Stimulated activated CD4-positive, alpha-beta T cell treated with anti-CD3 and anti-CD28 coated beads, Interleukin-4, amount 100 ng/mL, for 48 hours (primary cell): Measurements from ENCODE around the gene CSF2.

Source experiments
- DNase-seq, 2 donors: peaks; one replicate each; pipeline ENCODE4 v3.0.0-alpha.2; 2020; ENCODE audit warnings: low read depth in 2 of 2

Gene CSF2

DNA sequence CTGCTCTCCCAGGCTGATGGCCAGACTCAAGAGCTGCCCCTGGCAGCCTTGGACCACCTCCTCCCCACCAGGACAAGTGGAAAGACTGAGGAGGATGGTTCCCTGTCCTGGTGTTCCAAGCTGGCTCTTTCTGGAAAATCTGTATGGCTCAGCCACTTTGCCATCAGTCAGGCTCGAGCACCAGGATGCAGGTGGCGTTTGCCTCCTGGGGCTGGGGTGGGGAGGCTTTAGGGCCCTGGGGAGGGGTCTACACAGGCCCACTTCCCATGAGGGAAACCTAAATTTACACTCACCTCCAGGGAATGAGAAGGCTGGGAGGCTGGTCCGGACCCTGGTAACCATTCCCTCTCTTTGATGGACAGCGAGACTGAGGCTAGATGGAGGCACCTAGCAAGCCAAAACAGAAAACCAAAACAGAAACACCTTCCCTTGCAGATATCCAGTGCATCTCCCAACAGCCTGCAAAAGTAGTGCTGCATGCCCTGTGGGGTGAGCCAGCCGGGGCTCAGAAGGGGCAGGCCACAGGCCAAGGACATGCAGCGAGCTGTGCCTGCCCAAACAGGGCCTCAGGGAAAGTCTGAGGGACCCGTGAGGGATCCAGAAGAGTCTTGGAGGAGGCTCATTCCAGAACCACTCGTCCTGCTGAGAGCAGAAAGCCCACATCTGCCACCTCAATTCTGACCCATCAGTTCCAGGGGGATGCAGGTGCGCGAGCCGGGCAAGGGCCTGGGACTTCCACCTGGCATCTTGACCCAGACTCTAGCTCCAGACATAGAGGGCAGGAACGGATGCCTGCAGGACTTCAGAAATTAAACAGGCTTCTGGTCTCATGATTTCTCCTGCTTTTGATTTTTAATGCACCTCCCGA, 5.4 kb upstream of the CSF2 start:
- DNase-seq: no peak

DNA sequence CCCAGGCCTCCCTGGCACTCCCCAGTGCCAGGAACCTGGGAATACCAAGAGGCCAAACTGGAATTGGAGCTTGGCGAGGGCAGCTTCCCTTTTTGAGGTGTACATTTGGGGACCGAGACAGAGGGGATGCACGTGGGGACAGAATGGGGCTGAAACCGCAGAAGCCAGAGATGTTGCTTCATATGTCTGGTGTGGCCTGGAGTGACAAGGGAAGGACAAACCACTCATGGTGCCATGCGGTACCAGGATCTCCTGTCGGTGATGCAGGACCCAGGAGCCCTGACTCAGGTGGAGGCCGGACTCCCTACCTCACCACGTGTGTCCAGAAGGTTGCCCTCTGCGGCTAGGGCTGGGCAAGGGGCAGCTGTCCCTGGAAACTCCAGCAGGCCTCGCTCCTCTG, 4.0 kb upstream of the CSF2 start:
- DNase-seq: no peak

DNA sequence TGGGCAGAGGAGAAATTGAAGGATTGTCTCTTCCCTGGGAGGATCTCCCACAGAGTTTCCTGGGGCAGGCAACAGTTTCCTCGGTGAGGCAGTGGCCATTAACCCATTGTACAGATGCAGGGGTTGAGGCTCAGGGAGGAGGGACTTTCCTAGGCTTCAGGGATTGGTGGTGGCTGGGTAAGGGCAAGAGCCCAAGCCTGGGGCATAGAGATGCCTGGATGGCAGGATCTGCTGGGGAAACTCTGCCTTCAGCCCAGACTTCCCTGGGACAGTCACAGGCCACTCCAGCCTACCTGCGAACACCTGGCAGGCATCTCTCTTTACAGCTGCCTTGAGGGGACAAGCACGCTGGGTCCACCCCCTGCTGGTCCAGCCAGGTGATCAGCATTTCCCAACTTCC, 3.6 kb upstream of the CSF2 start:
- DNase-seq: no peak

DNA sequence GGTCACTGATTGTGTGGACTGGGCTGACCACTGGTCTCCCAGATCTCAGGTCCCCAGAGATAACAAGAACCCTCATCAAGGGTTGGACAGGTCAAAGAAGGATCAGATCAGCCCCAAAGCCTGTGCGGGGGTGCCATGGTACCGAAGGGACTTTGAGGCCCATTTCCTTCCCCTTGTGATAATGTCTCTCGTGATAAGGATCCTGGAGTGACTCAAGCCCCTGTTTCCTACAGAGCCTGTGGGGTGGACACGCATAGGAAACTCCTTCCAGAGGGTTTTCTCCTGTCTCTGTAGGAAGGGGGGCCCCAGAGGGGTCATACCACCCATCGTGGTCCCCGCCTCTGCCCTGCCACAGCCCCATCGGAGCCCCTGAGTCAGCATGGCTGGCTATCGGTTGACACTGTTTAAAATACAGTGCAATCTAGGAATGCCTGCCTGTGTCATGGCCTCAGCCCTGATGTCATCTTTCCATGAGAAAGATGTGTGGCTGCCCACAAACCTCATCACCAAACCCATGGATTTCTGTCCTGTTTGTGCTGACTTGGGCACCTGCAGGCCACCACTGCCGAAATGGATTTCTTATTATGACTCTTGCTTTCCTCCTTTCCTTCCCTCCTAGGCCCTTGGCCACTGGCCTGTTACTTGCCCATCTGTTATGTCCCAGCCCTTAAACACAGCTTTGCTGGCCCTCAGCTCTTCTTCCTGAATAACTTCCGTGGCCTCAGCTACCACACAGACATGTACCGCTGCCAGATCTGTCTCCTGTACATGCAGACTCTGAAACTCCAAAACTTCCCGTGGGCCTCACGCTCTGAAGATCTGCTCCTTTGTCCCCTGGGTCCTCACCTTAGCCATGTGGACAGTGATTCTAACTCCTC, 2.9 kb upstream of the CSF2 start:
- peak; percentile 52 to 63 for DNase-seq

GRCh38 chr5:132071338-132071707, 2.3 kb upstream of the CSF2 start:
- DNase-seq: no peak

DNA sequence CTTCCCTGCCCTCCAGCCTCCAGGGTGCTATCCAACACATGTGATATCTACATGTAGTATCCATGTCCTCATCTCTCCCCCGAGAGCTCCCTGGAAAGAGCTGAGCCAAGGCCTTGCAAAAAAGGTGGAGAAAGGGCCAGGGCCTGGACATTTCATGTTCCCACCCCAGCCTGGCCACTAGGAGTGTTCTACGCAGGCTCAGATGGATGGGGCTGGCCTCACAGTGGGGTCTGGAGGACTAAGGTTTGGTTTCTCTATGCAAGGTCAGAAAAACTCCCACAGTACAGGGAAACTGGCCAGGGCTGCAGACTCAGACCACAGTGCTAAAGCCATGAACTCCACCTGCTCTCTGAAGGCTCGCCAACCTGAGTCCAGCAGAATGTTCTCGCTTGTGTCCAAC, 1.5 kb upstream of the CSF2 start:
- DNase-seq: no peak

DNA sequence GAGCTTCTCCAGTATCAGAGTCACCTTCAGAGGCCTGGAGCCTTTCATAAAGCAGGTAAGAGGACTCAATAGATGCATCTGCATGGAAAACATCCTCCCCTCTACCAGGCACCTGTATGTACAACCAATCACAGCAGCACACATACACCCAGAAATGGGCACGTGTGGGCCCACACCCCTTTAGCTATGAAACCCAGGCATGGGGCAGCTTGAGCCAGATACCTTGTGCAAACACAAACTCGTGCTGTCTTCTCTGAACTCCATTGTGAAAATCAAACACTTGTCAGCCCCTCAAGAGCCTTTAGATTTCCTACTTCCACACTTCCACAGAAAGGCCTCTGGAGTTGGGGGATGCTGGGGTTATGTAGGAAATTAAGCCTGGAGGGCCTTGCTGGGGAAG, 1.1 kb upstream of the CSF2 start:
- DNase-seq: no peak

GRCh38 chr5:132074091-132074771, 642 bp downstream of the CSF2 start:
- DNase-seq: no peak

DNA sequence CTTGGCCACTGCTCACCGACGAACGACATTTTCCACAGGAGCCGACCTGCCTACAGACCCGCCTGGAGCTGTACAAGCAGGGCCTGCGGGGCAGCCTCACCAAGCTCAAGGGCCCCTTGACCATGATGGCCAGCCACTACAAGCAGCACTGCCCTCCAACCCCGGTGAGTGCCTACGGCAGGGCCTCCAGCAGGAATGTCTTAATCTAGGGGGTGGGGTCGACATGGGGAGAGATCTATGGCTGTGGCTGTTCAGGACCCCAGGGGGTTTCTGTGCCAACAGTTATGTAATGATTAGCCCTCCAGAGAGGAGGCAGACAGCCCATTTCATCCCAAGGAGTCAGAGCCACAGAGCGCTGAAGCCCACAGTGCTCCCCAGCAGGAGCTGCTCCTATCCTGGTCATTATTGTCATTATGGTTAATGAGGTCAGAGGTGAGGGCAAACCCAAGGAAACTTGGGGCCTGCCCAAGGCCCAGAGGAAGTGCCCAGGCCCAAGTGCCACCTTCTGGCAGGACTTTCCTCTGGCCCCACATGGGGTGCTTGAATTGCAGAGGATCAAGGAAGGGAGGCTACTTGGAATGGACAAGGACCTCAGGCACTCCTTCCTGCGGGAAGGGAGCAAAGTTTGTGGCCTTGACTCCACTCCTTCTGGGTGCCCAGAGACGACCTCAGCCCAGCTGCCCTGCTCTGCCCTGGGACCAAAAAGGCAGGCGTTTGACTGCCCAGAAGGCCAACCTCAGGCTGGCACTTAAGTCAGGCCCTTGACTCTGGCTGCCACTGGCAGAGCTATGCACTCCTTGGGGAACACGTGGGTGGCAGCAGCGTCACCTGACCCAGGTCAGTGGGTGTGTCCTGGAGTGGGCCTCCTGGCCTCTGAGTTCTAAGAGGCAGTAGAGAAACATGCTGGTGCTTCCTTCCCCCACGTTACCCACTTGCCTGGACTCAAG, 1.5 kb downstream of the CSF2 start:
- no peak for DNase-seq

GRCh38 chr5:132075719-132076077, 2.1 kb downstream of the CSF2 start:
- DNase-seq: no peak

DNA sequence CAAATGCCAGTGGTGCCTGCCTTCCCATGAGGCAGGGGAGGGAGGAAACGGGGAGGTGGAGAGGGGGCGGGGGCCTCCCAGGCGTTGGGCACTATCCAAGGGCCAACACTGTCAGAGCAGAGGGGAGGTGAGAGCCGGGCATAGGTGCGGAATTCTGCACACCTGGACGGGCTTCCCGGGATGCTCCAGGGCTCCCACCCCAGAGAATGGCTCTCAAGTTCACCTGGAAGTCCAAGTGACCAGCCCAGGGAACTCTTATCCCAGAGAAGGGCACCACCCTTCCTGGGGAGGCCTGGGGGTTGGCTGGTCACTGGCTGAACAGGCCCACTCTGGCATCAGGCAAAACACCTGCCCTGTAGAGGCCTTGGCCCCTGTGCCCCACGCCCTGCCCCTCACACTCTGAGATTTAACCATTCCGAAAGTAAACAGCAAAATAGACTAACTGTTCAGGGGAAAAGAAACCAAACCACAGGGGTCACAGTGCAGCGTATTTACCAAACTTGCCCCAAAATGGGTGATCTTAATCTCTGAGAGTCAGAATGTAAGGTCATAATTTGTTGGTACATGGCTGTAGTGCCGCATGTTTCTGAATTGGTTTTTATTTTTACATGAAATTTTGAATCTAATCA, 2.7 kb downstream of the CSF2 start:
- no peak for DNase-seq

- no peak for DNase-seq
Observed at GRCh38 chr5:132076983-132077382, 3.4 kb downstream of the CSF2 start.

DNA sequence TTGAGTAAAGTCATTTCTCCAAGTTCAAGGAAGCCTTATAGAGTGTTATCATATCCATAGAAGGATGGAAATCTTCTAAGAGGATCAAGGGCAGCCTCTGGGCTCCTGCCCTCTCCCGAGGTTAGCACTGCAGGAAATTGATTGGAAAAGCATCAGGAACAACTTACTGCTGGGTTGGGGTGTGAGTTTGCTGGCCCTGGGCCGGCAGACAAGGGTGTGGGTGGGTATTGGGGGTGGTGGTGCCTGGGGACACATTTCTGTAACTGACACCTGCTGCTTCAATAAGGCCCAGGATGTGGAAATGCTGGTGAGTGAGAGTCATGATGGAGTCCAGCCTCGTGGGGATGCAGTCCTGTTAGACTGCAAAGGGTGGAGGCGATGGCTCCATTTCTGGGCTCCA, 5.5 kb downstream of the CSF2 start:
- no peak for DNase-seq

- DNase-seq: no peak
Observed at GRCh38 chr5:132079619-132080018, 6.0 kb downstream of the CSF2 start.

DNA sequence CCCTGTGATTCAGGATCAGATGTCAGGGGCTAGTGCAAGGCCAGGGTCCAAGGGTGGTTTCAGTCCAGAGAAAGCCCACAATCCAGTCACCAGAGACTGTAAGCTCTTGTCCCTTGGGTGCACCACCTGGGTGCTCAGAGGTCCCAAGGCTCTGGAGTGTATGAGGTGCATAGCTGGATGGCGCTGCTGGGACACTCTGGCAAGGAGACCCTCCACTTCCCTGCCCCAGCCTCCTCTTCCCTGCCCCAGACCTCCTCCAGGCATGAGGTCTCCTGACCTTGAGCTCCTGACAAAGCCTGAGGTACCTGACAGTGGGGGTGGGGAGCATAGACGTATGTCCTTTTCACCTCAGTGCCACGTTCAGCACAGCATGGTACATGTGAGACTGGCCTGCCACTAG, 7.0 kb downstream of the CSF2 start:
- no peak for DNase-seq

- no peak for DNase-seq
Observed at GRCh38 chr5:132081458-132081857, 7.9 kb downstream of the CSF2 start.

DNA sequence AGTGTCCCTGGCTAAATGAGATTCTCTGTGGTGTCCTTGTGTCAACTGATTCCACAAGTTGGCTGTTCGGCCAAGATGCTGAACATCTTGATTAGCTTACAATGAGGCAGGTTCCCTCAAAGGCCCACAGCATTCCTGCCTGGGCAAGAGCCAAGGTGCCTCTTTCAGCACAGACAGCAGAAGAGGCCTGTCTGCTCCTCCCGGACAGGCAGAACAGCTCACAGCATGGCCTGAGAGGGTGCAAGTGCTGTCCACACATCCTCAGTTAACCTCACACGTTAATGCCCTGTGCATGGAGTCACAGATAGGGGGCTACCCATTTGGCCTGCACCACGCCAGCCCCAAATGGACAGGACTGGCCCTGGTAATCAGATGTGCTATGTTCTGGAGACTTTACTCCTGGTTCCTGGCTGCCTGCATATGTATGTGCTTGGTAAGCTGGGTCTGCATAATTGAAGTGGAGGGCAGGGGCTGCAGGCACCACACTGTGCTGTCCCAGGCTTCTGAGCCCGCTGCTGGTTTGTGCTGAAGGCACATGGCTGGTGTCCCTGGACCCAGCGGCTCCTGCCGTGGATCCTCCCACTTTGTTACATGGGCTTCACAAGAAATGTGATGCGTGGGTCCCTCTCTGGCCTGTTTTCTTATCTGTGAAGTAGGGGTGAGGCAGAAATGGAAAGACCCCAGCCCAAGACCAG, 8.9 kb downstream of the CSF2 start:
- no peak for DNase-seq

DNA sequence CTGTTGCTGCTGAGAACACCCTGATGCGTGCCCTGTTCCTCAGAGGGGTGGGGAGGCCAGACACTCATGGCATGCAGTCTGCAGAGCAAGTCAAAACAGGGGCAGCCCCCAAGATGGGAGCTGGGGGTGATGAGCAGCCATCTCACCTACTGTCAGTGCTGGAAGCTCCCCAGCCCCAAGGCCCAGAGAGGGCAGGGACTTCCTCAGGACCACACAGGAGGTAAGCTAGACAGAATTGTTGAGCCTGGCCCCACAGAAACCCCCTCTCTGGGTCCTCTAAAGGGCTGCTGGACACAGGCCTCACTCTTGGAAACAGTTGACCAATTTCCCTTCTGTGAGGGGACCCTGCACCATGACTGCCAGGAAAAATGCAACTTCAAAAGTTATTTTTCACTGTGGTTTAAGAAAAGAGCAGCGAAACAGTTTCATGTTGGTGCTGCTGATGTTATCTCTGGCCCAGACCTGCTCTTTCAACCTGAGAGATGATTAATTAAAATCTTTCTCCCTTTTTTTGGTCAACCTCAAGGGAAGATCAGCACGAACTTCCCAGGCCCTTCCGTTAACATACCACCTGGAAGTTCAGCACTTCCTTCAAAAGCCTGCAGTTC, 9.6 kb downstream of the CSF2 start:
- DNase-seq: peak in 1 of 2 donors; percentile 50

DNA sequence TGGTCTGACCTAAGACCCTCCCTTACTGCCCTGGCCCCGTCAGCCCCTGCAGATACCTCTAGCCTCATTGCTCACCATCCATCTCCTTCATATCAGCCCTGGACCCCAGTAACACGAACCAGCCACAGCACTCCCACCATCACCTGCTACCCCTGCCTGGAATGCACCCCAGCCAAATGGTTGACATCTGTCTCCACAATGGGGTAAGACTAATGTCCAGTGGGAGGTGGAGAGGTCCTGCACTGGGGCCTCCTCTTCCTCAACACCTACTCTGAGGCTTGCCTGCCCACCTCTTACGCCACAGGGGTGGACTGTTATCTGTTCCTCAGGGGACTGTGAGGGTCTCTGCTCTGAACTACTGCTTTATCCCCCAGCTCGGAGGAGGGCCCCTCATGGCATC, 12.1 kb downstream of the CSF2 start:
- DNase-seq: no peak

DNA sequence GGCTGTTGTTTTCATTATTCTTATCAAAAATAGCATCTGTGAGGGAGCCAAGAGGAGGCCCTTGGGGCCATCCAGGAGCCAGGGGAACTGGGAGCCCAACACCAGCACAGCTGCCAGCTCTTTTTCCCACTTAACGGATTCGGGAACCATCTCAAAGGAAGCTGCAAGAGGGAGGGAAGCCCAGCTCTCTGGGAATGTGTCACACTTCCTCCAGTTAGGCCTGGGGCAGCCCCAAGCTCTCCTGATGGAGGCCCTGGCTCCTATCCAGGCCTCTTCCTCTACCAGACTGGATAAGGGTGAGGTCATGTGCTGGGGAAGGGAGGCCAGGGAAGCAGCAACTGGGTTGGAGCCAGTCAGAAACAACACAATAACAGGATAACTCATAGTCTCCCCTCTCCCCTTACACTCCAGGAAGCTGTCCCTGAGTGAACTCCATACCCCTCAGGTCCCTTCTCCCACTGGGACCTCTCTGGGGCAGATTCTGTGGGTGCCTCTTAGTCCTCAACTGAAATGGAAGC, 12.7 kb downstream of the CSF2 start:
- DNase-seq: no peak
